ENCODE data around the gene AFF1. TPM values are rescaled to one million over a fixed set of nuclear protein-coding genes. Genes with fewer than 3 reads are reported as not detected.

The AFF1 gene
- total and polyA plus RNA-seq, 2 of the 4 experiments (the other 2 are of a cell fraction), result 7.0 to 9.6 TPM

GRCh38 chr4:87171944-87172343 lies 237.1 kb downstream of the AFF1 start:
- ChIA-PET POLR2A (ENCODE audit: unreplicated experiment) (no interaction called here), CTCF (no interaction called here)
- Histone ChIP-seq H3K27me3 (ENCODE audit: control insufficient read depth, insufficient read depth, low read length) (no peaks in the 10 kb centered on the region), H3K23ac (ENCODE audit: low read depth, low read length) (no peak overlapping the region), H2BK120ac (ENCODE audit: low read depth, low read length) (no peak overlapping the region), H3K18ac (ENCODE audit: low read depth, low read length) (no peak overlapping the region), H3K79me1 (ENCODE audit: low read depth in 1 of 2, low read length in 2 of 2) (no peaks in the 10 kb centered on the region), H2AK9ac (replicated peaks; ENCODE audit: low read depth, low read length, poor library complexity) (no peak overlapping the region), H2AFZ (replicated peaks; ENCODE audit: low read length, poor library complexity) (no peak overlapping the region), H4K5ac (ENCODE audit: low read depth, low read length) (no peak overlapping the region), H2AK5ac (ENCODE audit: low read depth, low read length) (no peak overlapping the region), H2BK20ac (ENCODE audit: low read depth, low read length) (no peak overlapping the region), H4K8ac (ENCODE audit: low read depth in 2 of 2, low read length in 2 of 2) (no peak overlapping the region), H2BK5ac (ENCODE audit: low read depth, low read length, poor library complexity, severe bottlenecking) (no peak overlapping the region), H3K14ac (replicated peaks; ENCODE audit: low read depth, low read length) (no peak overlapping the region), H3K56ac (ENCODE audit: extremely low read depth, insufficient read depth, low read length) (no peak overlapping the region), H3K4me1 (ENCODE audit: control insufficient read depth, insufficient read depth, low read length) (no peaks in the 10 kb centered on the region), H4K20me1 (ENCODE audit: insufficient read depth, low read length) (no peaks in the 10 kb centered on the region), H2BK15ac (ENCODE audit: low read depth, low read length) (no peak overlapping the region), H3K9ac (ENCODE audit: low read depth, low read length) (no peak overlapping the region), H3K4me2 (ENCODE audit: low read depth, low read length) (no peak overlapping the region), H3K9me3 (ENCODE audit: control insufficient read depth, insufficient read depth, low read length) (no peaks in the 10 kb centered on the region), H3K36me3 (ENCODE audit: control insufficient read depth, insufficient read depth, low read length) (peaks cover 7% of the 10 kb centered on the region), H4K91ac (ENCODE audit: insufficient read depth, low read depth, low read length) (no peak overlapping the region), H3K9me1 (ENCODE audit: insufficient read depth, low read length) (no peaks in the 10 kb centered on the region), H3K4ac (ENCODE audit: low read depth, low read length) (no peak overlapping the region), H3K4me3 (ENCODE audit: insufficient read depth, low read depth, low read length) (no peak overlapping the region), H3K27ac (ENCODE audit: insufficient read depth, low read length) (no peak overlapping the region)
- no peak for DNase-seq
- 100% methylated on average over 1 of the region's 2 CpGs; no CpG with 5 or more reads in 1 of the 2 experiments for WGBS, 2 experiments (ENCODE audit: extremely low coverage in 2 of 2, insufficient read length in 1 of 2)
- dilution Hi-C loops (cut with HindIII; ENCODE audit: low sequenced_read_pairs, unreplicated experiment), result no loop called here
- TF ChIP-seq BHLHE40 (IDR thresholded peaks at IDR 0.05; ENCODE audit: low read depth, low read length), result no peak
- TF ChIP-seq CHD1 (IDR thresholded peaks at IDR 0.05; ENCODE audit: low read depth, low read length), result no peak
- TF ChIP-seq RAD21 (IDR thresholded peaks at IDR 0.05; ENCODE audit: low read length), result no peak
- TF ChIP-seq ELK1 (IDR thresholded peaks at IDR 0.05; ENCODE audit: borderline replicate concordance, low read depth, low read length), result no peak
- no peak for TF ChIP-seq RFX5 (IDR thresholded peaks at IDR 0.05; ENCODE audit: low read depth, low read length)
- TF ChIP-seq POLR2A (IDR thresholded peaks at IDR 0.05; ENCODE audit: low read depth, low read length), result no peak
- no peak for TF ChIP-seq FOS (IDR thresholded peaks at IDR 0.05; ENCODE audit: low read depth, low read length)
- TF ChIP-seq USF2 (IDR thresholded peaks at IDR 0.05; ENCODE audit: low read depth, low read length), result no peak
- TF ChIP-seq RCOR1 (IDR thresholded peaks at IDR 0.05; ENCODE audit: insufficient replicate concordance, low read length), result no peak
- TF ChIP-seq CEBPB (IDR thresholded peaks at IDR 0.05; ENCODE audit: low read depth, low read length), result no peak
- TF ChIP-seq MAFK (IDR thresholded peaks at IDR 0.05; ENCODE audit: low read depth, low read length), result no peak
- no peak for TF ChIP-seq NFE2L2 (IDR thresholded peaks at IDR 0.05; ENCODE audit: low read depth, low read length)
- TF ChIP-seq MAZ (IDR thresholded peaks at IDR 0.05; ENCODE audit: borderline replicate concordance, low read depth, low read length), result no peak
- TF ChIP-seq MXI1 (IDR thresholded peaks at IDR 0.05; ENCODE audit: borderline replicate concordance, low read depth, low read length), result no peak
- no TSS peak for BruUV-seq (replicated peaks)
- ATAC-seq (ENCODE audit: low read depth), result no peak
- intact Hi-C loops (cut with micrococcal nuclease), result no loop called here
- in situ Hi-C loops (cut with MboI; ENCODE audit: low sequenced_read_pairs), result no loop called here

Data from IMR-90 (cell line).